ENCODE results near the gene PGD.

Gene PGD

GRCh38 chr1:10398734-10399443 is at the start of gene PGD:
PGD (plus strand) TSS chr1:10399064; CDS start chr1:10399118, 54 bp downstream.
- peak; percentile 97 for DNase-seq (ENCODE audit: low spot score)

GRCh38 chr1:10353282-10353681 is 45.6 kb upstream of the PGD start:
- DNase-seq (ENCODE audit: low spot score) = no peak

- DNase-seq (ENCODE audit: low spot score) = no peak
These were observed 45.2 kb upstream of the PGD start for GRCh38 chr1:10353693-10354092.

GRCh38 chr1:10360045-10360444 is 38.8 kb upstream of the PGD start:
- DNase-seq (ENCODE audit: low spot score) = no peak

- DNase-seq (ENCODE audit: low spot score) = no peak
These were observed 37.3 kb upstream of the PGD start for GRCh38 chr1:10361515-10361914.

- no peak for DNase-seq (ENCODE audit: low spot score)
These were observed 30.7 kb upstream of the PGD start for GRCh38 chr1:10368194-10368593.

- DNase-seq (ENCODE audit: low spot score) = no peak
These were observed 24.4 kb upstream of the PGD start for GRCh38 chr1:10374442-10374860.

- peak; percentile 38 for DNase-seq (ENCODE audit: low spot score)
These were observed 21.4 kb upstream of the PGD start for GRCh38 chr1:10377365-10378029.

- no peak for DNase-seq (ENCODE audit: low spot score)
These were observed 20.6 kb upstream of the PGD start for GRCh38 chr1:10378081-10378841.

- no peak for DNase-seq (ENCODE audit: low spot score)
These were observed 19.7 kb upstream of the PGD start for GRCh38 chr1:10379101-10379620.

GRCh38 chr1:10379676-10380075 is 19.2 kb upstream of the PGD start:
- DNase-seq (ENCODE audit: low spot score) = no peak

GRCh38 chr1:10380594-10381275 is 18.1 kb upstream of the PGD start:
- no peak for DNase-seq (ENCODE audit: low spot score)

- DNase-seq (ENCODE audit: low spot score) = no peak
These were observed 15.2 kb upstream of the PGD start for GRCh38 chr1:10383630-10384029.

GRCh38 chr1:10384219-10384618 is 14.6 kb upstream of the PGD start:
- DNase-seq (ENCODE audit: low spot score) = no peak

- DNase-seq (ENCODE audit: low spot score) = no peak
These were observed 11.8 kb upstream of the PGD start for GRCh38 chr1:10386761-10387676.

- DNase-seq (ENCODE audit: low spot score) = no peak
These were observed 11.0 kb upstream of the PGD start for GRCh38 chr1:10387677-10388386.

- DNase-seq (ENCODE audit: low spot score) = no peak
These were observed 10.5 kb upstream of the PGD start for GRCh38 chr1:10388387-10388715.

- DNase-seq (ENCODE audit: low spot score) = no peak
These were observed 9.4 kb upstream of the PGD start for GRCh38 chr1:10389271-10389973.

GRCh38 chr1:10396870-10397269 is 2.0 kb upstream of the PGD start:
- DNase-seq (ENCODE audit: low spot score) = no peak

- no peak for DNase-seq (ENCODE audit: low spot score)
These were observed 558 bp upstream of the PGD start for GRCh38 chr1:10398278-10398733.
